Measurements from ENCODE around the gene TMEM179B. TPM values are rescaled to one million over a fixed set of nuclear protein-coding genes. Genes with fewer than 3 reads are reported as not detected.
"Not testable (repeated sequence)": the region's sequence is repeated elsewhere in the genome, so short reads cannot be mapped to it uniquely, and the experiment has no call there.

The TMEM179B gene
- total RNA-seq, 6 donors from 2014 or later: 38.8 to 98.2 (median 56.2) TPM

DNA sequence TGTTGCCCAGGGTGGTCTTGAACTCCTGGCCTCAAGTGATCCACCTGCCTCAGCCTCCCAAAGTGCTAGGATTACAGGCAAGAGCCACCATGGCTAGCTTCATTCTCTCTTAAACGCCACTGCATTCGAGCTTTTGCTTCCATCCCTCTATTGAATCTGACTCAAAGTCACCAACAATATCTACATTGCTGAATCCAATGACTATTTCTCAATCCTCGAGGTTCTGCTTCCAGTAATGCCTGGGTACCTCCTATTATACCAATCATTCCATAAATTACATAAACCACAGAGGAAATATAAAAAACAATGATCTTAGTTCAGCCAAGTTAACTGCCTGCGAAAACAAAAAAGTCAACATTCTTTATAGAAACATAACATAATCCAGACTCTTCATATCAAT is 29.9 kb downstream of the TMEM179B start:
- 86 to 93% methylated on average over 4 of the region's 4 CpGs for WGBS, 2 donors
- no peak for ATAC-seq (ENCODE audit: low FRiP score in 2 of 2)
- no peak for DNase-seq
- TF ChIP-seq POLR2AphosphoS5 (IDR thresholded peaks at IDR 0.05): no peak
- no peak for TF ChIP-seq CTCF (IDR thresholded peaks at IDR 0.05)
- no peak for TF ChIP-seq POLR2A (IDR thresholded peaks at IDR 0.05)
- no peak overlapping the region for H3K4me3 ChIP-seq
- peaks cover 14 to 75% (median 53%) of the 10 kb centered on the region in 4 donors for H3K36me3 ChIP-seq
- no peaks in the 10 kb centered on the region for H3K27me3 ChIP-seq
- no peaks in the 10 kb centered on the region for H3K9me3 ChIP-seq
- peak overlapping the region; percentile 42 to 78 (median 58) for H3K27ac ChIP-seq
- no peaks in the 10 kb centered on the region for H3K4me1 ChIP-seq

- no peak for TF ChIP-seq POLR2AphosphoS5 (IDR thresholded peaks at IDR 0.05)
- no peak for ATAC-seq (ENCODE audit: low FRiP score in 2 of 2)
- H3K27ac ChIP-seq: no peak overlapping the region
- H3K4me3 ChIP-seq: no peak overlapping the region
- peaks cover 41 to 97% (median 88%) of the 10 kb centered on the region in 4 donors for H3K36me3 ChIP-seq
- no peak for DNase-seq
- H3K9me3 ChIP-seq: no peaks in the 10 kb centered on the region
- WGBS, 2 donors: 98 to 100% methylated on average over 3 of the region's 3 CpGs
- peaks cover 0 to 3% (median under 1%) of the 10 kb centered on the region in 4 donors for H3K4me1 ChIP-seq
- no peaks in the 10 kb centered on the region for H3K27me3 ChIP-seq
Measured at GRCh38 chr11:62823677-62824076, 36.5 kb downstream of the TMEM179B start.

GRCh38 chr11:62828130-62828529 is 40.9 kb downstream of the TMEM179B start:
- DNase-seq; H3K4me3 ChIP-seq; H3K27me3 ChIP-seq; H3K27ac ChIP-seq; H3K9me3 ChIP-seq; ATAC-seq (ENCODE audit: low FRiP score in 2 of 2): not testable (repeated sequence)
- WGBS, 2 donors: 83 to 88% methylated on average over 7 to 8 of the region's 8 CpGs
- Histone ChIP-seq H3K36me3 (peaks cover 30 to 68% (median 50%) of the 10 kb centered on the region in 4 donors), H3K4me1 (peaks cover 25 to 30% (median 27%) of the 10 kb centered on the region in 4 donors)

DNA sequence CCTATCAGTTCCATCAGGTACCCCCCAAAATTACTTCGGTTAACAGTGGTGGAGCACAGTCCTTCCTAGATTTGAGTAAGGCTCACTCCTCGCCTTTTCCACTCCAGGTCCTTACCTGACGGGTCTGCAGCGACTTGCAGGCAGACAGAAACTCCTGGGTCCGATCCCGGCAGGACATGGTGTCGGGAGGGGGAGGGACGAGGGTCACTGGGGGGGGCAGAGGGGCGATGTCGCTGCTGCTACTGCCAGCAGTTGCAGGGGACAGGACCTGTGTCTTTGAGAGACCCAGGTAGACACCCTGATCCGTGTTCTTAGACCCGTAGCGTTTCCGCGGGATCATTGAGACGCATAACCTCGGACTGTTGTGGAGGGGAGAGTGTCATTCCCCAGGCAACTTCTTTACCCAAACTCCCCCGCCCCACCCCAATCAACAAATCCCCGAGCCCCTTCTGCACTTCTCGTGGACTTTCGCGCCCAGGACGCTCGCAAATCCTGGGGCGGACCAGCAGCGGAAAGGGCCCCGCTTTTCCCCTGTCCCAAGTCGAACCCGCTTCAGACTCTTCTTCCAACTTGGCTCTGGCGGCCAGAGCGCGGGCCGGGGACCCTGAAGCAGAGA is 43.8 kb downstream of the TMEM179B start:
- Histone ChIP-seq H3K27ac (peak overlapping the region; percentile 93 to 99 (median 98)), H3K4me3 (peak overlapping the region; percentile 70 to 95 (median 81)), H3K36me3 (peaks cover 8 to 65% (median 38%) of the 10 kb centered on the region in 4 donors), H3K27me3 (no peaks in the 10 kb centered on the region), H3K4me1 (peaks cover 31 to 38% (median 36%) of the 10 kb centered on the region in 4 donors), H3K9me3 (no peaks in the 10 kb centered on the region)
- TF ChIP-seq POLR2A (IDR thresholded peaks at IDR 0.05) (no peak), POLR2AphosphoS5 (IDR thresholded peaks at IDR 0.05) (peak in 1 of 2 donors; percentile 20), EP300 (IDR thresholded peaks at IDR 0.05) (no peak), CTCF (IDR thresholded peaks at IDR 0.05) (no peak)
- ATAC-seq (ENCODE audit: low FRiP score in 2 of 2) (peak in 1 of 2 donors; percentile 0), DNase-seq (peak in 1 of 2 donors; percentile 88)
- WGBS, 2 donors: 1 to 5% methylated on average over 7 to 27 of the region's 33 CpGs

GRCh38 chr11:62831520-62832335 is 44.5 kb downstream of the TMEM179B start, which contains the start of gene STX5:
TSS of gene STX5 (minus strand) at chr11:62832051. CDS start at chr11:62831243, 808 bp downstream.
- H3K27me3 ChIP-seq: no peaks in the 10 kb centered on the region
- H3K36me3 ChIP-seq: peaks cover 4 to 63% (median 33%) of the 10 kb centered on the region in 4 donors
- ATAC-seq (ENCODE audit: low FRiP score in 2 of 2): peak; percentile 98 to 100
- peak within 1 kb of the TSS; percentile 93 to 99 (median 98) for H3K27ac ChIP-seq
- DNase-seq: peak; percentile 99
- H3K9me3 ChIP-seq: no peaks in the 10 kb centered on the region
- 0% methylated on average over 4 to 64 of the region's 65 CpGs for WGBS, 2 donors
- peaks cover 31 to 38% (median 36%) of the 10 kb centered on the region in 4 donors for H3K4me1 ChIP-seq
- peak in 1 of 4 donors; percentile 6 for TF ChIP-seq EP300 (IDR thresholded peaks at IDR 0.05)
- TF ChIP-seq CTCF (IDR thresholded peaks at IDR 0.05): no peak
- TF ChIP-seq POLR2AphosphoS5 (IDR thresholded peaks at IDR 0.05): peak; percentile 74 to 96
- TF ChIP-seq POLR2A (IDR thresholded peaks at IDR 0.05): peak; percentile 50 to 95 (median 88)
- H3K4me3 ChIP-seq: peak within 1 kb of the TSS; percentile 70 to 95 (median 81)

Data from upper lobe of left lung (tissue), 6 donors.